HepG2 (cell line): ENCODE measurements around the gene CIBAR2.

ENCODE experiments used
- ARHGAP35 ChIP-seq: sonication (generic); formaldehyde crosslinking; IDR thresholded peaks from 2 replicates; pipeline ENCODE4 v1.9.0; 2022; ENCODE audit warnings: mild to moderate bottlenecking, inconsistent platforms, moderate library complexity, missing genetic modification reagents, borderline replicate concordance
- FOXM1 ChIP-seq: sonication (generic); formaldehyde crosslinking; IDR thresholded peaks from 2 replicates; pipeline ENCODE4 v1.5.0; 2020; ENCODE audit warnings: missing genetic modification reagents
- KDM4B ChIP-seq: sonication (generic); formaldehyde crosslinking; IDR thresholded peaks from 2 replicates; pipeline ENCODE4 v1.4.0; 2020; ENCODE audit warnings: missing genetic modification reagents
- KLF13 ChIP-seq: sonication (generic); formaldehyde crosslinking; IDR thresholded peaks from 2 replicates; pipeline ENCODE4 v1.4.0; 2020; ENCODE audit warnings: mild to moderate bottlenecking, missing genetic modification reagents
- NFATC3 ChIP-seq: sonication (generic); formaldehyde crosslinking; IDR thresholded peaks from 2 replicates; pipeline ENCODE4 v1.5.1; 2020; ENCODE audit warnings: mild to moderate bottlenecking, missing genetic modification reagents
- TF ChIP-seq, protein P1 (sequence below): sonication (generic); formaldehyde crosslinking; IDR thresholded peaks from 2 replicates; pipeline ENCODE4 v1.4.0; 2020; ENCODE audit warnings: missing genetic modification reagents

DNA sequence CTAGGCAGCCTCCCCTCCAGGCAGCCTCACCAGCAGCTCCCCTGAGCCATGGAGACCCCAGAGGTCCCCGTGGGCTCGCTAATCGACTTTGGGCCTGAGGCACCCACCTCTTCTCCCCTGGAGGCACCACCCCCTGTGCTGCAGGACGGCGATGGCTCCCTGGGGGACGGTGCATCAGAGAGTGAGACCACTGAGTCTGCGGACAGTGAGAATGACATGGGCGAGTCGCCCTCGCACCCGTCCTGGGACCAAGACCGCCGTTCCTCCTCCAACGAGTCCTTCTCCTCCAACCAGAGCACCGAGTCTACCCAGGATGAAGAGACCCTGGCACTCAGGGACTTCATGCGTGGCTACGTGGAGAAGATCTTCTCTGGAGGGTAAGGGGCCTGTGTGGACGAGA, 45.2 kb downstream of the CIBAR2 start:
- TF ChIP-seq NFATC3 (no peak), KDM4B (no peak), ARHGAP35 (no peak), KLF13 (CRISPR knock-in tag) (no peak), FOXM1 (CRISPR knock-in tag) (no peak)
- TF ChIP-seq, protein P1, sequence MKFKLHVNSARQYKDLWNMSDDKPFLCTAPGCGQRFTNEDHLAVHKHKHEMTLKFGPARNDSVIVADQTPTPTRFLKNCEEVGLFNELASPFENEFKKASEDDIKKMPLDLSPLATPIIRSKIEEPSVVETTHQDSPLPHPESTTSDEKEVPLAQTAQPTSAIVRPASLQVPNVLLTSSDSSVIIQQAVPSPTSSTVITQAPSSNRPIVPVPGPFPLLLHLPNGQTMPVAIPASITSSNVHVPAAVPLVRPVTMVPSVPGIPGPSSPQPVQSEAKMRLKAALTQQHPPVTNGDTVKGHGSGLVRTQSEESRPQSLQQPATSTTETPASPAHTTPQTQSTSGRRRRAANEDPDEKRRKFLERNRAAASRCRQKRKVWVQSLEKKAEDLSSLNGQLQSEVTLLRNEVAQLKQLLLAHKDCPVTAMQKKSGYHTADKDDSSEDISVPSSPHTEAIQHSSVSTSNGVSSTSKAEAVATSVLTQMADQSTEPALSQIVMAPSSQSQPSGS (CRISPR knock-in tag), result no peak
